ENCODE results near the gene UBXN10. TPM values are rescaled to one million over a fixed set of nuclear protein-coding genes. Genes with fewer than 3 reads are reported as not detected.
"Not testable (repeated sequence)": the region's sequence is repeated elsewhere in the genome, so short reads cannot be mapped to it uniquely, and the experiment has no call there.

The UBXN10 gene
- total RNA-seq, 1 donor from 2014 or later: 3.1 TPM

DNA sequence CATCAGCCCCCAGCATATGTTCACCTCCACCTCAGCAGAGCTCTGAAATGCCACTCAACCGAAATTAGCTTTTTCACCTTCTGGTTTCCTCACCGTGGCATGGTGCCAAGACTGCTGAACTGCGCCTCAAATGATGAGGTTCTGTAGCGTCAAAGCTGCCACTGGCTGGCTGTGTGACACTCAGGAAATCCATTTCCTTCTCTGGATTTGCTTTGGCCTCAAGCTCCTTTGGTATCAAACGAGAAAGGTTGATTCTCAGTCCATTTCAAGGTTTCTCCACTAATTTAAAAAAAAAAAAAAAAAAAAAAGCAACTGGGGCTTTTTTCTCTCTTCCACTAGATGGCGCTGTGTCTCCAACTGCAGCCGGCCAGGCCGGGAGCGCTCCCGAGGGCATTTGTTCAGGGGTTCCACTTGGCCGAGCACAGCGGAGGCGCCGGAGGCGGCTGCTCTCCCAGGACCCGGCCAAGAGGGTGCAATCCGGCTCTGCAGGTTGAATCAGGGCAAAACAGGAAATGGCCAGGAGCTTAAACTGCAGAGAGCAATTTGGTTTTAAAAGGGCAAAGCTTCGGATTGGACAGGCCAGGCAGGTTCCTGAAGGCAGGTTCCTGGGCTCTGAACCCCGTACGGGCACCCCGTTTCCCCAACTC is 26.9 kb downstream of the UBXN10 start:
- peak; percentile 56 for DNase-seq (ENCODE audit: low spot score, unreplicated experiment)
- Mint-ChIP-seq H3K36me3 (ENCODE audit: insufficient read depth) (no peaks in the 10 kb centered on the region), H3K9me3 (ENCODE audit: low read depth) (no peaks in the 10 kb centered on the region), H3K4me1 (ENCODE audit: low read depth) (no peaks in the 10 kb centered on the region), H3K4me3 (ENCODE audit: low read depth) (no peak overlapping the region), H3K27ac (no peak overlapping the region), H3K27me3 (peaks cover 60% of the 10 kb centered on the region)
- TF ChIP-seq CTCF (IDR thresholded peaks at IDR 0.05; ENCODE audit: unreplicated experiment): peak; percentile 84

GRCh38 chr1:20215716-20216115 is 29.8 kb downstream of the UBXN10 start:
- Mint-ChIP-seq H3K4me3 (ENCODE audit: low read depth) (no peak overlapping the region), H3K27me3 (peaks cover 53% of the 10 kb centered on the region), H3K27ac (no peak overlapping the region), H3K36me3 (ENCODE audit: insufficient read depth) (no peaks in the 10 kb centered on the region), H3K4me1 (ENCODE audit: low read depth) (no peaks in the 10 kb centered on the region), H3K9me3 (ENCODE audit: low read depth) (no peaks in the 10 kb centered on the region)
- TF ChIP-seq CTCF (IDR thresholded peaks at IDR 0.05; ENCODE audit: unreplicated experiment): no peak
- DNase-seq (ENCODE audit: low spot score, unreplicated experiment): no peak

GRCh38 chr1:20216574-20216973 is 30.7 kb downstream of the UBXN10 start:
- H3K4me1 Mint-ChIP-seq (ENCODE audit: low read depth): no peaks in the 10 kb centered on the region

DNA sequence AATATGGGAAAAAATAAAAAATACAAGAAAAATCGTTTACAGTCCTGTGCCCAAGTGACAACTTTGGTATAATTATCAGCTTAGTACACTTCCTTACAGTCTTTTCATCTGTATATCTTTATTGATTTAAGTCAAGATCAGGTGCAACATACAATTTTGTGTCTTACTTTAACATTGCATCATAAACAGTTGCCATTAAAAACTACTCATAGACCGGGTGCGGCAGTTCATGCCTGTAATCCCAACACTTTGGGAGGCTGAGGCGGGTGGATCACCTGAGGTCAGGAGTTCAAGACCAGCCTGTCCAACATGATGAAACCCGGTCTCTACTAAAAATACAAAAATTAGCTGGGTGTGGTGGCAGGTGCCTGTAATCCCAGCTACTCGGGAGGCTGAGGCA is 33.2 kb downstream of the UBXN10 start:
- not testable (repeated sequence) for H3K4me3 Mint-ChIP-seq (ENCODE audit: low read depth); H3K27ac Mint-ChIP-seq

More at GRCh38 chr1:20216574-20216973, 30.7 kb downstream of the UBXN10 start:
- TF ChIP-seq CTCF (IDR thresholded peaks at IDR 0.05; ENCODE audit: unreplicated experiment): peak; percentile 36
- Mint-ChIP-seq H3K36me3 (ENCODE audit: insufficient read depth) (no peaks in the 10 kb centered on the region), H3K4me3 (ENCODE audit: low read depth) (no peak overlapping the region), H3K27me3 (peaks cover 49% of the 10 kb centered on the region), H3K9me3 (ENCODE audit: low read depth) (no peaks in the 10 kb centered on the region), H3K27ac (no peak overlapping the region)
- DNase-seq (ENCODE audit: low spot score, unreplicated experiment): no peak

DNA sequence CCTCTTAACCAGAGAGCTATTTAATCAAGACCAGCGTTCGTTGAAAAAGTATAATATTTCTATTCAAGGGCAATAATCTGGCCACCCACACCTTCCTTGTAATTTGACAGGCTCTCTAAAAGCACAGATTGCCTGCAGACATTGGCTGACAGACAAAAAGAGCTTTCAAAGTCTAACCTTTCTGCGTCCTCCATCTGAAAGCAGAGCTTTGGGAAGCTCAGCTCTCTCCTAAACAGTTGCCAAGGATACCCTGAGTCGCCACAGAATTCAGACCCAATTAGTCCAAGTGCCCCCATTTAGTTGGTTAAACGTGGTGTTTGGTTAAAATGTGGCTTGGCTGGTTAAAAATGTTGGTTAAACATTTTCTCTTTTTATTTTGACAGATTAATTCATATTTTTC is 34.1 kb downstream of the UBXN10 start:
- TF ChIP-seq CTCF (IDR thresholded peaks at IDR 0.05; ENCODE audit: unreplicated experiment): no peak
- Mint-ChIP-seq H3K36me3 (ENCODE audit: insufficient read depth) (no peaks in the 10 kb centered on the region), H3K4me1 (ENCODE audit: low read depth) (no peaks in the 10 kb centered on the region), H3K9me3 (ENCODE audit: low read depth) (no peaks in the 10 kb centered on the region), H3K4me3 (ENCODE audit: low read depth) (no peak overlapping the region), H3K27me3 (peaks cover 48% of the 10 kb centered on the region), H3K27ac (no peak overlapping the region)
- no peak for DNase-seq (ENCODE audit: low spot score, unreplicated experiment)

More for the DNA sequence above, 33.2 kb downstream of the UBXN10 start:
- H3K9me3 Mint-ChIP-seq (ENCODE audit: low read depth); DNase-seq (ENCODE audit: low spot score, unreplicated experiment); H3K4me1 Mint-ChIP-seq (ENCODE audit: low read depth); H3K36me3 Mint-ChIP-seq (ENCODE audit: insufficient read depth): not testable (repeated sequence)
- peaks cover 49% of the 10 kb centered on the region for H3K27me3 Mint-ChIP-seq

- no peak overlapping the region for H3K27ac Mint-ChIP-seq
- peaks cover 51% of the 10 kb centered on the region for H3K27me3 Mint-ChIP-seq
- H3K9me3 Mint-ChIP-seq (ENCODE audit: low read depth): no peaks in the 10 kb centered on the region
- no peak for TF ChIP-seq CTCF (IDR thresholded peaks at IDR 0.05; ENCODE audit: unreplicated experiment)
- no peaks in the 10 kb centered on the region for H3K4me1 Mint-ChIP-seq (ENCODE audit: low read depth)
- DNase-seq (ENCODE audit: low spot score, unreplicated experiment): no peak
- no peak overlapping the region for H3K4me3 Mint-ChIP-seq (ENCODE audit: low read depth)
- H3K36me3 Mint-ChIP-seq (ENCODE audit: insufficient read depth): no peaks in the 10 kb centered on the region
Observed at GRCh38 chr1:20223106-20223505, 37.2 kb downstream of the UBXN10 start.
